NCI-H1436 treated with DMSO at 0.1 percent for 48 hours (cell line): ENCODE measurements around the gene STK40.

Source experiments
- DNase-seq: peaks from one replicate; lab custom pipeline; 2025; lab: John Stamatoyannopoulos, UW

STK40 gene

GRCh38 chr1:36398370-36398977 lies 12.8 kb upstream of the STK40 start:
- DNase-seq = no peak

DNA sequence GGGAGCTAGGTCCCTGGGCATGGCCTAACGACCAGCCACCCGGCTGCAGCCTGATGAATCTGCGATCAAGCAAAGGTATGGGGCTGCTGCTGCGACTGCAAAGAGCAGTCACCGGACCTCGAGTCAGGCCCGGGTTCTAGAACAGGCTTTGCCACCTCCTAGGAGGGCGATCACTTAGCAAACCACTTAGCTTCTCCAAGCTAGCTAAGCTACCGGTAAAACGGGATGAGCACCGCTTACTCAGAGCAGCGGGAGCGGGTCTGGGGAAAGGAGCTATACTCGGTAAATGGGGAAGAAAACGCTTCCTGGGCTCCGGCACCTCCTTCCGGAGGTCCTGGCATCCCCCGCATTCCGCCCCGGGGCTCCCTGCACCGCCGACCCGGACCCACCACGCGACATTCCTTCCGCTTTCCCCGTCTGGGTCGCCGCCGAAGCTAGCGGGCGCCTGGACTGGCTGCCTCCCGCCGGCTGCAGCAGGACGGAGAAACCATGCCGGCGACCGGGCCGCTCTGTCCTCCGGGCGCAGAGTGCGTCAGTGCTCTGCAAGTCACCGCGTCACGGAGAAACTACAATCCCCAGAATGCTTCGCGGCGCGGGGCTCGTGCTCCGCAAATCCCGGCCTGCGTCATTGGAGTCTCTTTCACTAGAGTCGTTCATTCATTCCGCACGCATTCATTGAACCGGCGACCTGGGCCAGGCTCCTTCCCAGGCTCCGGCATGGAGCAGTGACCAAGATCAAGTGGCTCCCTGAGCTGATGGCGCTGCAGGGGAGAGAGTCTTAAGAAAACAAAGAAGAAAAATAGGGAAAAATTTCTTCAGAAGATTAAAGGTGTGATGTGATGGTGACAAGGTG lies 11.9 kb upstream of the STK40 start, which contains the start of gene LSM10:
LSM10 (minus strand) TSS at position 531 of the 853 bp plus-strand sequence. CDS start 3,779 bp downstream, outside the sequence.
- peak; percentile 8 for DNase-seq

DNA sequence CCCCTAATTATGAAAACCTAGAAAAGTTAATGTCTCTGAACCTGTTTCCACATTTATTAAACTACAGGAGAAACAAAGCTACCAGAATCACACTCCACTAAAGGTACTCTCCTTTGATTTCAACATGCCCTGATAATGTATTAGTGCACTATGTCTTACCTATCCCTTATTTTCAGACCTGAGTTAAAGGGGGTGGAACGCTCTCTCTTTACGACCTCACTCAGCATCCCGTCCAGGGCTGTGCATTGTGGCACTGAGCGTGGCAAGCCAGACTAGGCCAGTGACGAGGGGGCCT lies 11.3 kb upstream of the STK40 start:
- no peak for DNase-seq

- no peak for DNase-seq
Measured at GRCh38 chr1:36396359-36396758, 10.6 kb upstream of the STK40 start.

DNA sequence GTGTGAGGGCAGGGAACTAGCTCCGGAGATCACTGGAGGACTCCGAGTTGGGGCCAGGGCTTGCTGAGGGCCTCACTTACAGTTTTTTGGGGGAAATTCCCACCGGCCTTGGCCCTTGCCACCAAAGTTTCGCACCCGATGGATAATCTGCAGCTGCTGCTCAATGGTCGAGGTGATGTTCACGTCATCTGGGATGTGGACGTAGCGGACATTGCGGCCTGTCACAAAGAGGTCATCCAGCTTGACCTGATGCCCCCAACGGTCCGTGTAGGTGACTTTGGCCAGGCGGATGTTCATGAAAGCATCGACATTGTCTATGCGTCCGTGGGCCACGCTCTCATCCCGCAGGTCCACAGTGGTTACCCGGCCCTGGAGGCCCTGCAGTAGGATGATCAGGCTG lies 8.0 kb upstream of the STK40 start:
- no peak for DNase-seq

- no peak for DNase-seq
Measured at GRCh38 chr1:36392836-36393235, 7.1 kb upstream of the STK40 start.

DNA sequence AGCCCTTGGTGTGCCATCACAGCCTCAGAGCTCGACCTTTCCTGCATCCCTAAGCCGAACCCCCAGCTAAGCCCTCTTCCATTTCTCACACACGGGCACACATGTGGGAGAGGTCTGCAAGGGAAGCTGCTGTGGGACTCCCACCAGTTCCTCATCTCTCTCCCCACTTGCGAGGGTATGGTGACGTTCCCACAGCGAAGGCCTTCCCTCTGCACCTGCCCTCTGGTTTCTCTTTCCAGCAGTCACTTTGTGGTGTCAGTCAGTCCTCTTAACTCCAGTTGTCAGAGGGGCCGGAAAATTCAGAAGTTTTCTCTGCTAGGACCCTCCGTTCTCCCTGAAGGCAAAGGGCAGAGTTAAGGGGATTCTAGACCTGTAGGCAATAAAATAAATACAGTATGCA lies 5.5 kb upstream of the STK40 start:
- no peak for DNase-seq

- DNase-seq = no peak
Measured at GRCh38 chr1:36390411-36390810, 4.7 kb upstream of the STK40 start.

DNA sequence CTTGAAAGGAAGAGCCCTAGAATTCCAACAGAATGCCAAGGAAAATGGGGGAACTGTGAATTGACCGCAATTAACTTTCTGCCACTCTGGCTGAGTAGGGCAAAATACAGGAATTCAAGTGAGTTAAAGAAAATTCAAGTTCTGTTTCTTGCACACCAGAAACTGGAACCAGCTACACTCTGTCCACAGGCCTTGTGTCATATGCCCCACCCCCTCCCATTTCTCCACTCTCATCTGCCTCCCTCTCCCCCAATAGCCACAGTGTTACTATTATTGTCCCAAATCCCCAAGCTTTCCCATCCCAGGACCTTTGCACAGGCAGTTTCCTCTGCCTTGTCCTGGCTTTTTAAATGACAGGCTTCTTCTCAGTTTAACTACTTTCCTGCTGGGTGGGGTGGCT lies 4.3 kb upstream of the STK40 start:
- no peak for DNase-seq

GRCh38 chr1:36389261-36389660 lies 3.5 kb upstream of the STK40 start:
- no peak for DNase-seq

DNA sequence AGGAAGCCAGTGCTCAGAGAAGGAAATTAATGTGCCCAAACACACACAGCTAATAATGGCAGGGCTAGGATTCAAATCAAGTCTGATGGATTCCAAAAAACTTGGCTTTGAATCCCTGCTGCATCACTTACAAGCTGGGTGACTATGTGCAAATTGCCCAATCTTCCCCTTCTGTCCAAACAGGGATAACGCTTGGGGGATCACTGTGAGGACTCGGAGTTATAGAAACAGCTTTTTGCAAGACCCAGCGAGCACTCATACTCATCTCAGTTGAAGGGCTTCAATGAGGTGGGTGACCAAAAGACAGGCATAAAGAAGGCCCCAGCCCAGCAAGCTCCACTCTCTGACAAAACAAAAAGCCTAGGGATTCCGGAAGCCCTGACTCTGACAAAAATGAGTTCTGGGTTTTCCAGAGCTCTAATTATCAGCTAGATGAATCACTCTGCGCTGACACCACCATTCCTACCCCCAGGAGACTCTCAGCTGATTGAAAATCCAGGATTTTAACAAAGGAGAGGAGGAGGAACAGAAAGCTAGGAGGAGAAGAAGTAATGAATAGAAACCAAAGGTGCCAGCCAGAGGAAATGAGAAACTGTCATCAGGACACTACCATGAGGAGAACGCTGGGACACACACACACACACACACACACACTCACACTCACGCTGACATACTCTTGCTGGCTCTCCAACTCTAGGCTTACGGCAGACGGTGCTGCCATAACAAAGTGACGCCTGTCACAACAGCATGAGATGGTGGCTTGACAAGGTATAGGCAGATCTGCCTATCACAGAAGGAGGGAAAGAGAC lies 1.6 kb upstream of the STK40 start:
- DNase-seq = no peak

- DNase-seq = peak; percentile 79
Measured at GRCh38 chr1:36386265-36387140, 779 bp upstream of the STK40 start.

DNA sequence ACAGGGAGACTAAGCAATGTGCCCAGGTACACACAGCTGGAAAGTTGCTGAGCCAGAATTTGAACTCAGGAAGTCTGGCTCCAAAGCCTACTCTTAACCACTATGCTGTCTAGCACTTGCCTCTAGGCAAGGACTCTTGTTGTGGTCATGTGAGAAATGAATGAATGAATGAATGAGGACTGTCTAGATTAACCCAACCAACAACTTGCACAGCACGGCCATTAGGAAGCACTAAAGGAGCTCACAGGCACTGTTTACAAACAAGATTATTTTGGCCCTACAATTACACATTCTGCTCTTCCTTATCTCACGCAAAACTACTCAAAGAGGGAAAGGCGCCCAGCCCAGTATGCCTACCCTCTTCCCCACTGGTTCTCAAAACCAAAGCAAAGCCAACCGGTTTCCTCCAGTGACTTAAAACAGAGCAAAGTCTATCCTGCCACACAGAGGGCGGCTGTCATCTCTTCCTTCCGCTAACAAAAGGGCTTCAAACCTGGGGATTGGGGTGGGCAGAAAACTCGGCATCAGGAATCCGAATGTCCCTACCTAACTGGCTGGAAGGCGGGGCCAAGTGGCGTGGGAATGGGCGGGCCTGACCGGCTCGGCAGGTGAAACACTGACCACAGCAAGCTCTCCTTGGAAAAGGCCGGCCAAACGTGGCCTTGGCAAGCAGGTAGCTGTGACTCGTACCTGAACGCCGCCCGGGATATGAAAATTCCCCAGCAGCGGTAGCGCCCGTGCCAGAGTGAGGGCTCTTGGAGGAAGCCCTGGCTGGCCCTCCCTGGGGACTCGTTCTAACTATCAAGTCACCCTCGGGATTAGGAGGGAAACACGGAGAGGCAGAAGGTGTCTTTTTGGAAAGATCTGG lies 948 bp downstream of the STK40 start:
- no peak for DNase-seq

DNA sequence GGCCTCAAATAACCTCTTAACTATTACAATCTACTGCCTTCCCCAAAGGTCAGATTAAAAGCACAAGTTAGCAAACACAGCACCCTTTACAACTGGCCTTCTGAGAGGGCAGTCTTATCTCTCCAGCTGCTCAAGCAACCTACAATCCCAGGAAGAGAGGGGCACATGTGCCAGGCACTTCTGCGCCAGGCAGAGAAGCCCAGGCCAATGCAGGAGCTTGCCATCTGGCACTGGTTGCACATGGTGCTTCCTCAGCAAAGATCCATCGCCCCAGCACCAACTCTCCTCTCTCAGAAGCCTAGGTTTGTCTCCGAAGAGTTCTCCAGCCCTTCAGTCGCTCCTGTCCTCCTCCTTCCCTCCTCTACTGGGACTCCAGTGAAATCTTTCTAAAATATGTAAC lies 2.5 kb downstream of the STK40 start:
- no peak for DNase-seq

GRCh38 chr1:36382669-36383068 lies 3.1 kb downstream of the STK40 start:
- DNase-seq = no peak

GRCh38 chr1:36382231-36382630 lies 3.5 kb downstream of the STK40 start:
- no peak for DNase-seq

DNA sequence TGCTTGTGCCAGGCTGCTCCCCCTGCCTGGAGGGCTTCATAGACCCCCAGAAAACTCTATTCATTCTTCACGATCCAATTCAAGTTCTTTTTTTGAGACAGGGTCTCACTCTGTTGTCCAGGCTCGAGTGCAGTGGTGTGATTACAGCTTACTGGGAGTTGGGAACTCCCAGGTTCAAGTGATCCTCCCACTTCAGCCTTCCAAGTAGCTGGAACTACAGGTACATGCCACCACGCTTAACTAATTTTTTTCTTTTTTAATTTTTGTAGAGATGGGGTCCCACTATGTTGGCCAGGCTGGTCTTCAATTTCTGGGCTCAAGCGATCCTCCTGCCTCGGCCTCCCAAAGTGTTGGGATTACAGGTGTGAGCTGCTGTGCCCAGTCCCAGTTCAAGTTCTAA lies 4.3 kb downstream of the STK40 start:
- no peak for DNase-seq

DNA sequence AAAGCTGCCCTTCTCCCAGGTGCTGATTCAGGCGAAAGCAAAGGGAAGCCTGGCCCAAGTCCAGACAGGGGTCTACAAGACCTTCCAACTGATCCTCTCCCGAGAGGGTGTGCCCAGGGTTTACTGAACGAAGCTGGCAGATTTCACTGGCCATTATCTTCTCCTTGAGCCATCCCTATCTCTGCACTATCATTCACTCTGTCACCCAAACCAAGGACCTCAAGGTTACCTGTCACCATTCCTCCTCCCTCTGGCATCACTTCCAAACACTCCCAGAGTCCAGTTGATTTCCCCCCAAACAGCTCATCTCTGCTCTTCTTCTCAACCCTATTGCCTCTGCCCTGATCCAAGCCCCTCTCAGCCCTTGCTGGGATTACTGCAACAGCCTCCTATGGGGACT lies 4.9 kb downstream of the STK40 start:
- no peak for DNase-seq

DNA sequence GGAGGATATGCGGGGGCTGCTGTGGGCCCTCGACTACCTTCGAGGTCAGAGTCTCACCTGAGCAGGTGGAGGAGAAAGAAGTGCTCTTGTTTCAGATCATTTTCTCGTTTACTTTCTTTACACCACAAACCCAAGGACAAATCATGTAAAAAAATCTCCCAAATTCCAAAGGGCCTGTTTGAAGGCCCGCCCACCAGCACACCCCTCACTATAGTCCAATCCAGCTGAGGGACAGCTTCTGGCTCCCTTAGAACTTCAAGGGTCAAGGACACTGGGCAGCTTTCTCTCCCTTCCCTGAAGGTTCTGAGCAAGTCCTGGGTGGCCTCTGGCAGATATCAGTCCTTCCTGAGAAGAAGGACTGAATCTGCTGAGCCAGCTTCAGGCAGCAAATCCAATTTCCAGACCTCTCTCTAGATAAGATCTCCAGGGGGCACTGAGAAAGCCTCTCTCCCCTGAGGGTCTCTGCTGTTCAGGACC lies 5.5 kb downstream of the STK40 start:
- no peak for DNase-seq

DNA sequence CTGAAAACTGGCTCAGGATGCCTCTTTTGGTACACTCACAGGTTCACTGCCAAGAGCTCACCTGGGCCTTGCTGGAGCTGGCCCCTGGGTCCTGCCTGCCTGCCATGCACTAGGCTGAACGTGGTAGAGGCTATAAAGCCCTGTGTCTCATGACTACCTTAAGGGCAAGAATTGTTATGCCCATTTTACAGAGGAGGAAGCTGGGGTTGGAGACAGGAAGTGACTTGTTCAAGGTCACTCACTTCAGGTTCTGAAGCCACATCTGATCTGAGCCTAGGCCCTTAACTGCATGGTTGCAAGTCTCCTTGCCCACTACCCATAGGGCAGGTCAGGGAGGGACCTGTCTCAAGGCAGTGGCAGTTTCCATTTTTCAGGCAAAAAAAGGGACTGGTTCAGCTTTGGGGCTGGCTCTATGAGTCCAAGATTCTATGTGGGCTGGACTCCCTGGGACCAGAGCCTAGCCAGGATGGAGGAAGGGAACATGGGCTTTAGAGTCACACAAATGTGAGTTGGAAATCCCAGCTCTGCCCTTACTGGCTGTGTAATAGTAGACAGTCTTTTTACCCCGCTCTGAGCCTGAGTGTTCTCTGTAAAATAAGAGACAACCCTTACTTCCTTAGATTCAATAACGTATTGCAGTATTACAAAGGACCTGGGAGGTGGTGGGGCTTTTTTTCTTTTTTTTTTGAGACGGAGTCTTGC lies 7.8 kb downstream of the STK40 start:
- no peak for DNase-seq
